Measurements from ENCODE around the gene ATF2. TPM values are rescaled to one million over a fixed set of nuclear protein-coding genes. Genes with fewer than 3 reads are reported as not detected.

ATF2 gene
- total RNA-seq, 1 experiment from 2014 or later = 39.9 TPM

DNA sequence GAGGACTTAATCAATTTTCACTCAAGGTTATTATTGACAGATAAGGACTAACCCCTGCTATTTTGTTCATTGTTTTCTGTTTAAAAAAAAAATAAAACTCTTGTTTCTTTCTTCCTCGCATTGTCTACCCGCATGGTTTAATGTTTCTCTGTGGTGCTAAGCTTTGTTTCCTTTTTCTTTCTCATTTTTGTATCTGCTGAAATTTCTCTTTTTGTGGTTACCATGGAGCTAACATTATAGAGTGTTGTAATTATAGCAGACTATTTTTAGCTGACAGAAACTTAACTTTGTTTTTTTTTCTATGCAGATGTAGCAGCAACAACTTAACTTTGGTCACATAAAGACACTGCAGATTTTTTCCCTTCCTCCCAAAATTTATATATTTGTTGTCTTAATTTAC, 119.7 kb downstream of the ATF2 start:
- DNase-seq (ENCODE audit: low spot score) (no peak), ATAC-seq (no peak)
- H3K36me3 Mint-ChIP-seq = no peaks in the 10 kb centered on the region
- ChIA-PET POLR2A (no interaction called here), CTCF (interaction anchor here (1.7 kb wide), 1 partner anchor 299 kb away, joined by 6 read pairs; no protein-coding TSS in a partner anchor)
- H3K27ac Mint-ChIP-seq = no peak overlapping the region
- TF ChIP-seq ZNF219 (CRISPR knock-in tag; IDR thresholded peaks at IDR 0.05; ENCODE audit: borderline replicate concordance) = no peak
- TF ChIP-seq, protein P1, sequence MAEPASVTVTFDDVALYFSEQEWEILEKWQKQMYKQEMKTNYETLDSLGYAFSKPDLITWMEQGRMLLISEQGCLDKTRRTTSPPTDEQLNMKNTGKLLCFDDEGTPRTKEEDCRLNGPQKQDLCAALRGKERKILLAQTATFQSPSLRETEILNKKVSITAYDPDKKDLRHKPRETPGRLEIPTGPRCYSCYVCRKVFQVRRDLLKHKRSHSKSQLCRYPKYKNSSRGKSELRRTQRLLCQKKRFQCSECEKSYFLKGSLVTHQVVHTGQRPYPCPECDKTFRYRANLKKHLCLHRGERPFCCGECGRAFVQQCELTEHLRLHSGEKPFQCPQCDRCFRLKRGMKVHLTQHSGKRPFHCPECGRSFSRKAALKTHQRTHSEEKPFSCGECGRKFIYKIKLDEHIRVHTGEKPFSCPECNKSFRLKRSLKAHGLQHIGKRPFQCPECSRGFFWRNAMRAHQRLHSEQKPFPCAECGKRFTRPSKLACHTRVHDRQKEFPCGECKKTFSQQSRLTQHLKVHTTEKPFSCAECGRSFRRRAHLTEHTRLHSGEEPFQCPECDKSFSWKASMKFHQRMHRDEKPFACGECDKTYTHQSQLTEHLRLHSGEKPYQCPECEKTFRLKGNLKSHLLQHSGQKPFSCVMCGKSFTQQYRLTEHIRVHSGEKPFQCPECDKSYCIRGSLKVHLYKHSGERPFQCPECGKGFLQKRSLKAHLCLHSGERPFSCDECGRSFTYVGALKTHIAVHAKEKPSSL (CRISPR knock-in tag; conservative IDR thresholded peaks at IDR 0.05) = no peak
- no peak for TF ChIP-seq ZNF423 (CRISPR knock-in tag; IDR thresholded peaks at IDR 0.05)
- no peak for TF ChIP-seq TP53 (CRISPR knock-in tag; IDR thresholded peaks at IDR 0.05)
- TF ChIP-seq ATF1 (CRISPR knock-in tag; IDR thresholded peaks at IDR 0.05) = no peak
- no peak for TF ChIP-seq JAZF1 (CRISPR knock-in tag; IDR thresholded peaks at IDR 0.05)
- no peak for TF ChIP-seq NR2C2 (CRISPR knock-in tag; IDR thresholded peaks at IDR 0.05)
- TF ChIP-seq, protein P2, sequence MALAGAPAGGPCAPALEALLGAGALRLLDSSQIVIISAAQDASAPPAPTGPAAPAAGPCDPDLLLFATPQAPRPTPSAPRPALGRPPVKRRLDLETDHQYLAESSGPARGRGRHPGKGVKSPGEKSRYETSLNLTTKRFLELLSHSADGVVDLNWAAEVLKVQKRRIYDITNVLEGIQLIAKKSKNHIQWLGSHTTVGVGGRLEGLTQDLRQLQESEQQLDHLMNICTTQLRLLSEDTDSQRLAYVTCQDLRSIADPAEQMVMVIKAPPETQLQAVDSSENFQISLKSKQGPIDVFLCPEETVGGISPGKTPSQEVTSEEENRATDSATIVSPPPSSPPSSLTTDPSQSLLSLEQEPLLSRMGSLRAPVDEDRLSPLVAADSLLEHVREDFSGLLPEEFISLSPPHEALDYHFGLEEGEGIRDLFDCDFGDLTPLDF (CRISPR knock-in tag; IDR thresholded peaks at IDR 0.05) = no peak
- TF ChIP-seq, protein P3, sequence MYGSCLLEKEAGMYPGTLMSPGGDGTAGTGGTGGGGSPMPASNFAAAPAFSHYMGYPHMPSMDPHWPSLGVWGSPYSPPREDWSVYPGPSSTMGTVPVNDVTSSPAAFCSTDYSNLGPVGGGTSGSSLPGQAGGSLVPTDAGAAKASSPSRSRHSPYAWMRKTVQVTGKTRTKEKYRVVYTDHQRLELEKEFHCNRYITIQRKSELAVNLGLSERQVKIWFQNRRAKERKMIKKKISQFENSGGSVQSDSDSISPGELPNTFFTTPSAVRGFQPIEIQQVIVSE (CRISPR knock-in tag; IDR thresholded peaks at IDR 0.05; ENCODE audit: borderline replicate concordance) = no peak
- TF ChIP-seq MXD4 (CRISPR knock-in tag; IDR thresholded peaks at IDR 0.05; ENCODE audit: borderline replicate concordance) = no peak
- no peak for TF ChIP-seq FOXJ3 (CRISPR knock-in tag; IDR thresholded peaks at IDR 0.05; ENCODE audit: borderline replicate concordance)
- no peak for TF ChIP-seq RORB (CRISPR knock-in tag; IDR thresholded peaks at IDR 0.05)
- TF ChIP-seq ZNF416 (CRISPR knock-in tag; IDR thresholded peaks at IDR 0.05) = no peak
- no peak for TF ChIP-seq TCF7 (CRISPR knock-in tag; IDR thresholded peaks at IDR 0.05; ENCODE audit: low read depth)
- no peaks in the 10 kb centered on the region for H3K4me1 Mint-ChIP-seq
- no peaks in the 10 kb centered on the region; the same call in 1 of the 2 replicates for H3K27me3 Mint-ChIP-seq (ENCODE audit: low read depth)
- no peaks in the 10 kb centered on the region for H3K9me3 Mint-ChIP-seq
- H3K4me3 Mint-ChIP-seq = no peak overlapping the region

DNA sequence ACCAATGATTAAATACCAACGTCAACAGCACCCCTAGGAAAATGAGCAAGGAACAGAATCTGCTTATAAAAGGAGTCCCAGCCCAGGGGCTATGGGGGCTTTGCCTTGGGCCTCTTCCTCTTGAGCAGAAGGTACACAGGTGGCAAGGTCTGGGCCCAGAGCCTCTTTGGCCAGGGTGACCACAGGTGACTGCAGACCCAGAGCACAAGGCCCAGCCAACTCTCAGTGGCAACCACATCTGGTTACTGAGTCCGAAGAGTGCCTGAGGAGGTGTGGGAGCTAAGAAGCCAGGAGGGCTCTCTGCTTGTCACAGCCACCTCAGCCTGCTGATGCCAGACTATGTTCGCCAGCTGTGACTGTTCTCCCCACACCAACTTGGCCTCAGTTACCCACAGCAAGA, 128.5 kb downstream of the ATF2 start:
- DNase-seq (ENCODE audit: low spot score) (no peak), ATAC-seq (no peak)
- ChIA-PET POLR2A (no interaction called here), CTCF (interaction anchor here (1.0 kb wide), 1 partner anchor 342 kb away, joined by 3 read pairs; no protein-coding TSS in a partner anchor)
- TF ChIP-seq FOXK1 (CRISPR knock-in tag; IDR thresholded peaks at IDR 0.05) (no peak), ETV6 (CRISPR knock-in tag; IDR thresholded peaks at IDR 0.05) (no peak), ZNF671 (CRISPR knock-in tag; IDR thresholded peaks at IDR 0.05) (no peak), CBFB (CRISPR knock-in tag; IDR thresholded peaks at IDR 0.05; ENCODE audit: low read depth) (no peak), ZNF423 (CRISPR knock-in tag; IDR thresholded peaks at IDR 0.05) (no peak), RORB (CRISPR knock-in tag; IDR thresholded peaks at IDR 0.05) (no peak), ZNF121 (CRISPR knock-in tag; IDR thresholded peaks at IDR 0.05) (no peak)
- TF ChIP-seq, protein P4, sequence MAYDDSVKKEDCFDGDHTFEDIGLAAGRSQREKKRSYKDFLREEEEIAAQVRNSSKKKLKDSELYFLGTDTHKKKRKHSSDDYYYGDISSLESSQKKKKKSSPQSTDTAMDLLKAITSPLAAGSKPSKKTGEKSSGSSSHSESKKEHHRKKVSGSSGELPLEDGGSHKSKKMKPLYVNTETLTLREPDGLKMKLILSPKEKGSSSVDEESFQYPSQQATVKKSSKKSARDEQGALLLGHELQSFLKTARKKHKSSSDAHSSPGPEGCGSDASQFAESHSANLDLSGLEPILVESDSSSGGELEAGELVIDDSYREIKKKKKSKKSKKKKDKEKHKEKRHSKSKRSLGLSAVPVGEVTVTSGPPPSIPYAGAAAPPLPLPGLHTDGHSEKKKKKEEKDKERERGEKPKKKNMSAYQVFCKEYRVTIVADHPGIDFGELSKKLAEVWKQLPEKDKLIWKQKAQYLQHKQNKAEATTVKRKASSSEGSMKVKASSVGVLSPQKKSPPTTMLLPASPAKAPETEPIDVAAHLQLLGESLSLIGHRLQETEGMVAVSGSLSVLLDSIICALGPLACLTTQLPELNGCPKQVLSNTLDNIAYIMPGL (CRISPR knock-in tag; IDR thresholded peaks at IDR 0.05) = no peak
- TF ChIP-seq, protein P5, sequence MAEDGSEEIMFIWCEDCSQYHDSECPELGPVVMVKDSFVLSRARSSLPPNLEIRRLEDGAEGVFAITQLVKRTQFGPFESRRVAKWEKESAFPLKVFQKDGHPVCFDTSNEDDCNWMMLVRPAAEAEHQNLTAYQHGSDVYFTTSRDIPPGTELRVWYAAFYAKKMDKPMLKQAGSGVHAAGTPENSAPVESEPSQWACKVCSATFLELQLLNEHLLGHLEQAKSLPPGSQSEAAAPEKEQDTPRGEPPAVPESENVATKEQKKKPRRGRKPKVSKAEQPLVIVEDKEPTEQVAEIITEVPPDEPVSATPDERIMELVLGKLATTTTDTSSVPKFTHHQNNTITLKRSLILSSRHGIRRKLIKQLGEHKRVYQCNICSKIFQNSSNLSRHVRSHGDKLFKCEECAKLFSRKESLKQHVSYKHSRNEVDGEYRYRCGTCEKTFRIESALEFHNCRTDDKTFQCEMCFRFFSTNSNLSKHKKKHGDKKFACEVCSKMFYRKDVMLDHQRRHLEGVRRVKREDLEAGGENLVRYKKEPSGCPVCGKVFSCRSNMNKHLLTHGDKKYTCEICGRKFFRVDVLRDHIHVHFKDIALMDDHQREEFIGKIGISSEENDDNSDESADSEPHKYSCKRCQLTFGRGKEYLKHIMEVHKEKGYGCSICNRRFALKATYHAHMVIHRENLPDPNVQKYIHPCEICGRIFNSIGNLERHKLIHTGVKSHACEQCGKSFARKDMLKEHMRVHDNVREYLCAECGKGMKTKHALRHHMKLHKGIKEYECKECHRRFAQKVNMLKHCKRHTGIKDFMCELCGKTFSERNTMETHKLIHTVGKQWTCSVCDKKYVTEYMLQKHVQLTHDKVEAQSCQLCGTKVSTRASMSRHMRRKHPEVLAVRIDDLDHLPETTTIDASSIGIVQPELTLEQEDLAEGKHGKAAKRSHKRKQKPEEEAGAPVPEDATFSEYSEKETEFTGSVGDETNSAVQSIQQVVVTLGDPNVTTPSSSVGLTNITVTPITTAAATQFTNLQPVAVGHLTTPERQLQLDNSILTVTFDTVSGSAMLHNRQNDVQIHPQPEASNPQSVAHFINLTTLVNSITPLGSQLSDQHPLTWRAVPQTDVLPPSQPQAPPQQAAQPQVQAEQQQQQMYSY (CRISPR knock-in tag; IDR thresholded peaks at IDR 0.05) = no peak
- Mint-ChIP-seq H3K27ac (no peak overlapping the region), H3K36me3 (no peaks in the 10 kb centered on the region), H3K4me3 (no peak overlapping the region), H3K4me1 (no peaks in the 10 kb centered on the region; the same call in 1 of the 2 replicates), H3K9me3 (peaks cover 10% of the 10 kb centered on the region), H3K27me3 (ENCODE audit: low read depth) (no peaks in the 10 kb centered on the region)

Measured in WTC11 (cell line).